ENCODE results near the gene TSTD2. TPM values are rescaled to one million over a fixed set of nuclear protein-coding genes. Genes with fewer than 3 reads are reported as not detected.
A peak's percentile ranks its signal among the peaks of the same experiment; 100 is the strongest.
"Not testable (repeated sequence)": the region's sequence is repeated elsewhere in the genome, so short reads cannot be mapped to it uniquely, and the experiment has no call there.

TSTD2 gene
- total RNA-seq, 2 experiments from 2014 or later = 11.1 to 12.4 TPM

GRCh38 chr9:97581590-97581989, 51.6 kb downstream of the TSTD2 start:
- H3K27ac Mint-ChIP-seq; H3K27me3 Mint-ChIP-seq (ENCODE audit: low read depth); intact Hi-C loops (cut with micrococcal nuclease); CTCF ChIA-PET; H3K9me3 Mint-ChIP-seq; H3K36me3 Mint-ChIP-seq (ENCODE audit: low read depth); H3K4me1 Mint-ChIP-seq (ENCODE audit: low read depth); H3K4me3 Mint-ChIP-seq; DNase-seq: not testable (repeated sequence)

GRCh38 chr9:97579914-97580313, 53.3 kb downstream of the TSTD2 start:
- H3K9me3 Mint-ChIP-seq = peaks cover 7% of the 10 kb centered on the region
- peaks cover 7% of the 10 kb centered on the region for H3K36me3 Mint-ChIP-seq (ENCODE audit: low read depth)
- no peak for DNase-seq
- CTCF ChIA-PET = interaction anchor here (0.9 to 1.5 kb wide), 2 partner anchors 11 to 19 kb away, joined by 3 to 6 read pairs; no protein-coding TSS in a partner anchor
- H3K27ac Mint-ChIP-seq = no peak overlapping the region
- no peak overlapping the region for H3K4me3 Mint-ChIP-seq
- intact Hi-C loops (cut with micrococcal nuclease) = loop anchor here (5.0 to 10.0 kb wide), 2 partner anchors 78 to 1225 kb away; partner anchors contain the start of gene TMOD1
- H3K27me3 Mint-ChIP-seq (ENCODE audit: low read depth) = no peaks in the 10 kb centered on the region
- peaks cover 14% of the 10 kb centered on the region for H3K4me1 Mint-ChIP-seq (ENCODE audit: low read depth)

- intact Hi-C loops (cut with micrococcal nuclease) = loop anchor here (5.0 to 10.0 kb wide), 2 partner anchors 77 to 1224 kb away; partner anchors contain the start of gene TMOD1
- CTCF ChIA-PET = interaction anchor here (0.6 to 1.8 kb wide), 3 partner anchors 20 to 282 kb away, joined by 3 to 6 read pairs (median 4); no protein-coding TSS in a partner anchor
- no peak for DNase-seq
- H3K9me3 Mint-ChIP-seq = peaks cover 4% of the 10 kb centered on the region
- no peak overlapping the region for H3K27ac Mint-ChIP-seq
- peaks cover 7% of the 10 kb centered on the region for H3K36me3 Mint-ChIP-seq (ENCODE audit: low read depth)
- H3K4me3 Mint-ChIP-seq = no peak overlapping the region
- H3K4me1 Mint-ChIP-seq (ENCODE audit: low read depth) = peaks cover 17% of the 10 kb centered on the region
- no peaks in the 10 kb centered on the region for H3K27me3 Mint-ChIP-seq (ENCODE audit: low read depth)
Observed at GRCh38 chr9:97578846-97579245, 54.3 kb downstream of the TSTD2 start.

GRCh38 chr9:97577051-97577450, 56.1 kb downstream of the TSTD2 start:
- Mint-ChIP-seq H3K4me1 (ENCODE audit: low read depth) (peaks cover 20% of the 10 kb centered on the region), H3K9me3 (peaks cover 4% of the 10 kb centered on the region), H3K27me3 (ENCODE audit: low read depth) (no peaks in the 10 kb centered on the region), H3K27ac (no peak overlapping the region), H3K4me3 (no peak overlapping the region), H3K36me3 (ENCODE audit: low read depth) (peaks cover 7% of the 10 kb centered on the region)
- no peak for DNase-seq
- CTCF ChIA-PET = interaction anchor here (4.5 kb wide), 1 partner anchor 21 kb away, joined by 24 read pairs; no protein-coding TSS in a partner anchor
- intact Hi-C loops (cut with micrococcal nuclease) = loop anchor here (5.0 to 10.0 kb wide), 2 partner anchors 75 to 1222 kb away; partner anchors contain the start of gene TMOD1

- CTCF ChIA-PET = interaction anchor here (0.9 to 4.5 kb wide), 4 partner anchors 23 to 346 kb away, joined by 3 to 24 read pairs (median 4); partner anchors contain the start of genes TDRD7 and TRMO
- peak overlapping the region; percentile 78 for H3K4me3 Mint-ChIP-seq
- peak; percentile 35 for DNase-seq
- H3K27me3 Mint-ChIP-seq (ENCODE audit: low read depth) = no peaks in the 10 kb centered on the region
- peaks cover 4% of the 10 kb centered on the region for H3K9me3 Mint-ChIP-seq
- peaks cover 20% of the 10 kb centered on the region for H3K4me1 Mint-ChIP-seq (ENCODE audit: low read depth)
- peak overlapping the region; percentile 11 for H3K27ac Mint-ChIP-seq
- intact Hi-C loops (cut with micrococcal nuclease) = loop anchor here (5.0 to 10.0 kb wide), 2 partner anchors 73 to 1221 kb away; partner anchors contain the start of gene TMOD1
- H3K36me3 Mint-ChIP-seq (ENCODE audit: low read depth) = peaks cover 7% of the 10 kb centered on the region
Observed at GRCh38 chr9:97575673-97576200, 57.4 kb downstream of the TSTD2 start.

GRCh38 chr9:97574921-97575672, 58.1 kb downstream of the TSTD2 start:
- Mint-ChIP-seq H3K4me3 (peak overlapping the region; percentile 78), H3K4me1 (ENCODE audit: low read depth) (peaks cover 20% of the 10 kb centered on the region), H3K27ac (peak overlapping the region; percentile 16)
- H3K9me3 Mint-ChIP-seq; H3K27me3 Mint-ChIP-seq (ENCODE audit: low read depth); H3K36me3 Mint-ChIP-seq (ENCODE audit: low read depth): not testable (repeated sequence)
- CTCF ChIA-PET = interaction anchor here (0.6 to 4.5 kb wide), 4 partner anchors 23 to 347 kb away, joined by 3 to 24 read pairs (median 4); partner anchors contain the start of gene TRMO
- intact Hi-C loops (cut with micrococcal nuclease) = loop anchor here (5.0 to 10.0 kb wide), 2 partner anchors 73 to 1220 kb away; partner anchors contain the start of gene TMOD1
- peak; percentile 63 for DNase-seq

GRCh38 chr9:97574101-97574571, 59.0 kb downstream of the TSTD2 start:
- CTCF ChIA-PET = interaction anchor here (0.6 to 4.5 kb wide), 2 partner anchors 24 to 62 kb away, joined by 3 to 24 read pairs; no protein-coding TSS in a partner anchor
- not testable (repeated sequence) for DNase-seq; H3K27me3 Mint-ChIP-seq (ENCODE audit: low read depth); H3K9me3 Mint-ChIP-seq; H3K27ac Mint-ChIP-seq; H3K4me3 Mint-ChIP-seq; H3K36me3 Mint-ChIP-seq (ENCODE audit: low read depth)
- peaks cover 20% of the 10 kb centered on the region for H3K4me1 Mint-ChIP-seq (ENCODE audit: low read depth)
- intact Hi-C loops (cut with micrococcal nuclease) = loop anchor here (10.0 kb wide), 1 partner anchor 1219 kb away; no protein-coding TSS in a partner anchor

- Mint-ChIP-seq H3K27ac (no peak overlapping the region), H3K27me3 (ENCODE audit: low read depth) (no peaks in the 10 kb centered on the region), H3K4me1 (ENCODE audit: low read depth) (peaks cover 20% of the 10 kb centered on the region), H3K9me3 (peaks cover 4% of the 10 kb centered on the region), H3K36me3 (ENCODE audit: low read depth) (peaks cover 5% of the 10 kb centered on the region), H3K4me3 (no peak overlapping the region)
- no peak for DNase-seq
- CTCF ChIA-PET = interaction anchor here (4.5 kb wide), 1 partner anchor 25 kb away, joined by 24 read pairs; no protein-coding TSS in a partner anchor
- intact Hi-C loops (cut with micrococcal nuclease) = loop anchor here (10.0 kb wide), 1 partner anchor 1219 kb away; no protein-coding TSS in a partner anchor
Observed at GRCh38 chr9:97573482-97574073, 59.6 kb downstream of the TSTD2 start.

- H3K36me3 Mint-ChIP-seq (ENCODE audit: low read depth) = peaks cover 3% of the 10 kb centered on the region
- H3K27me3 Mint-ChIP-seq (ENCODE audit: low read depth) = no peaks in the 10 kb centered on the region
- CTCF ChIA-PET = no interaction called here
- intact Hi-C loops (cut with micrococcal nuclease) = loop anchor here (10.0 kb wide), 1 partner anchor 1218 kb away; no protein-coding TSS in a partner anchor
- H3K4me3 Mint-ChIP-seq = no peak overlapping the region
- no peak for DNase-seq
- H3K27ac Mint-ChIP-seq = no peak overlapping the region
- peaks cover 20% of the 10 kb centered on the region for H3K4me1 Mint-ChIP-seq (ENCODE audit: low read depth)
- peaks cover under 1% of the 10 kb centered on the region for H3K9me3 Mint-ChIP-seq
Observed at GRCh38 chr9:97572892-97573365, 60.2 kb downstream of the TSTD2 start.

- Mint-ChIP-seq H3K27me3 (ENCODE audit: low read depth) (no peaks in the 10 kb centered on the region), H3K27ac (no peak overlapping the region), H3K4me1 (ENCODE audit: low read depth) (peaks cover 20% of the 10 kb centered on the region), H3K9me3 (no peaks in the 10 kb centered on the region), H3K4me3 (no peak overlapping the region), H3K36me3 (ENCODE audit: low read depth) (peaks cover 3% of the 10 kb centered on the region)
- intact Hi-C loops (cut with micrococcal nuclease) = loop anchor here (10.0 kb wide), 1 partner anchor 1218 kb away; no protein-coding TSS in a partner anchor
- CTCF ChIA-PET = interaction anchor here (1.5 kb wide), 1 partner anchor 42 kb away, joined by 4 read pairs; no protein-coding TSS in a partner anchor
- DNase-seq = no peak
Observed at GRCh38 chr9:97572196-97572891, 60.8 kb downstream of the TSTD2 start.

GRCh38 chr9:97571664-97572063, 61.5 kb downstream of the TSTD2 start:
- no peak overlapping the region for H3K27ac Mint-ChIP-seq
- CTCF ChIA-PET = interaction anchor here (1.5 kb wide), 1 partner anchor 43 kb away, joined by 4 read pairs; no protein-coding TSS in a partner anchor
- intact Hi-C loops (cut with micrococcal nuclease) = loop anchor here (10.0 kb wide), 1 partner anchor 1217 kb away; no protein-coding TSS in a partner anchor

More at GRCh38 chr9:97571664-97572063, 61.5 kb downstream of the TSTD2 start:
- Mint-ChIP-seq H3K36me3 (ENCODE audit: low read depth) (no peaks in the 10 kb centered on the region), H3K4me1 (ENCODE audit: low read depth) (peaks cover 18% of the 10 kb centered on the region), H3K9me3 (no peaks in the 10 kb centered on the region), H3K4me3 (no peak overlapping the region), H3K27me3 (ENCODE audit: low read depth) (no peaks in the 10 kb centered on the region)
- no peak for DNase-seq

All from activated naive CD4-positive, alpha-beta T cell treated with anti-CD3 and anti-CD28 coated beads for 36 hours (primary cell).